GM20000 (cell line): ENCODE results near the gene ZMYND11.
"Not testable (repeated sequence)": the region's sequence is repeated elsewhere in the genome, so short reads cannot be mapped to it uniquely, and the experiment has no call there.

Experiments used
- DNase-seq: peaks from one replicate; pipeline ENCODE4 v3.0.0; 2012; ENCODE audit warnings: low spot score
- CTCF ChIP-seq: IDR thresholded peaks from 2 replicates; pipeline ENCODE4 v1.5.1; 2012; ENCODE audit warnings: mild to moderate bottlenecking, control low read depth; ENCODE audit errors: extremely low read depth, missing control alignments

Gene ZMYND11

GRCh38 chr10:241966-242643 lies 106.8 kb downstream of the ZMYND11 start:
- DNase-seq: no peak
- no peak for TF ChIP-seq CTCF

- no peak for DNase-seq
- no peak for TF ChIP-seq CTCF
Measured at GRCh38 chr10:244227-244626, 109.0 kb downstream of the ZMYND11 start.

- TF ChIP-seq CTCF: no peak
- DNase-seq: no peak
Measured at GRCh38 chr10:246431-246830, 111.2 kb downstream of the ZMYND11 start.

- TF ChIP-seq CTCF: no peak
- no peak for DNase-seq
Measured at GRCh38 chr10:247480-247879, 112.2 kb downstream of the ZMYND11 start.

- DNase-seq: no peak
- TF ChIP-seq CTCF: no peak
Measured at GRCh38 chr10:248307-248706, 113.1 kb downstream of the ZMYND11 start.

GRCh38 chr10:251982-252582 lies 116.8 kb downstream of the ZMYND11 start:
- DNase-seq: no peak
- no peak for TF ChIP-seq CTCF

- no peak for TF ChIP-seq CTCF
- DNase-seq: peak; percentile 17
Measured at GRCh38 chr10:260819-261429, 125.7 kb downstream of the ZMYND11 start.

- not testable (repeated sequence) for DNase-seq
Measured at GRCh38 chr10:264160-265073, 129.2 kb downstream of the ZMYND11 start.

- not testable (repeated sequence) for DNase-seq
Measured at GRCh38 chr10:265074-265440, 129.8 kb downstream of the ZMYND11 start.
